IPS DF 4.7 (cell line): ENCODE results near the gene NEIL3.

Experiments used
- DNase-seq: peaks from one replicate; pipeline ENCODE4 v3.0.0-alpha.2; 2013; ENCODE audit warnings: low spot score; ENCODE audit errors: extremely low read depth

Gene NEIL3

DNA sequence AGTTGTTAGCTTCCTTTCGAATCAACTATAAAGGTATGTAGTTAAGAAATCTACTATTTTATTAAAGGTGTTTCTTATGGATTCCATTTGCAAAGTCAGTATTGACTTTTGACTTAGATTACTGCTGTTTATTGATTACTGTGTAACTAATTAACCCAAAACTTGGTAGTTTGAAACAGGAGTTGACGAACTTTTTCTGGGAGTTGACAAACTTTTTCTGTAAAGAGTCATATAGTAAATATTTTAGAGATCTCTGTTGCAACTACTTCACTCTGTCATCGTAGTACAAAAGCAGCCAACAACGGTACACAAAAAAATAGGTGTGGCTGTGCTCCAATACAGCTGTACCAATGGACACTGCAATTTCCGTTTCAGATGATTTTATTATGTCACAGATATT, 102.3 kb downstream of the NEIL3 start:
- no peak for DNase-seq
